Jurkat, Clone E6-1 (cell line): ENCODE measurements around the gene TPD52L2. TPM values are rescaled to one million over a fixed set of nuclear protein-coding genes. Genes with fewer than 3 reads are reported as not detected.

Experiments
- DNase-seq: peaks from one replicate; pipeline ENCODE4 v3.0.0-alpha.2; 2011; ENCODE audit warnings: low read depth, low spot score
- H3K4me3 ChIP-seq: 2 replicates; pipeline ENCODE4 v1.5.1; 2011; ENCODE audit warnings: mild to moderate bottlenecking, low read length, control low read depth, moderate library complexity
- polyA plus RNA-seq: library from polyadenylated mRNA; unstranded; fragments of >200 nt; gene quantifications from one replicate; pipeline ENCODE4 v1.2.1, GENCODE V29; 2012; ENCODE audit warnings: missing spikeins; ENCODE audit not compliant: insufficient read length, insufficient read depth

Gene TPD52L2
- polyA plus RNA-seq = 61.2 TPM

DNA sequence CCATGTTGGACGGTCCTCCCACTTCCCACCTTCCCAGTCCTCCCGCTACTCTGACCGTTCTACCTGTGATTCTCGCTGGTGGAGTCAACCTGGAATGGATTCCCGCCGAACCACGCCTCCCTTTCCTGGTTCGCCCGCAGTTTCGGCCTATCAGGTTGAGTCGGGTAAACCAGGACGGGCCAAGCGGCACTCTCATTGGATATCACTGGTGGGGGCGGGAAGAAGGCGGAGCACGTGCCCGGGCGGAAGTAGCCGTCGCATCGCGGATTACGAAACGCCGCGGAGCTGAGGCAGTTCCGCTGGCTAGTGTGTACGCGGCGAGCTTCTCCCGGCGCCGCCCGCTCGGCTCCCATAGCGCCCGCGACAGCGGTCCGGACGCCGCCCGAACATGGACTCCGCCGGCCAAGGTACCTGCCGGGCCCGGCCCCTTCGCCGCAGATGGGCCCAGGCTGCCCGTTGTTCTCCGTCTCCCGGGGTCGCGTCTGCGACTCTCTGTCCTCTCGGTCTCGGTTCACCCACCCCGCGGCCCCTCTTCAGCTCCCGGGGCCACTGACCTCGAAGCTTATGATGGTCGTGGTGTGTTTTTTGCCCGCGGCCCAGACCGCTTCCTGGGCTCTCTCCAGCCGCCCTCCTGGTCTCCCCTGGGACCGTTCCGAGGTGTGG is at the start of gene TPD52L2:
TSS of gene TPD52L2 (plus strand) at position 293 of the 663 bp plus-strand sequence. CDS start at position 389, 96 bp downstream.
- H3K4me3 ChIP-seq = peak within 1 kb of the TSS; percentile 90
- DNase-seq = peak; percentile 99

GRCh38 chr20:63815615-63816253 is 49.3 kb upstream of the TPD52L2 start:
- no peak overlapping the region for H3K4me3 ChIP-seq
- no peak for DNase-seq

- no peak for DNase-seq
- H3K4me3 ChIP-seq = no peak overlapping the region
These were observed 45.7 kb upstream of the TPD52L2 start for GRCh38 chr20:63819224-63819921.

DNA sequence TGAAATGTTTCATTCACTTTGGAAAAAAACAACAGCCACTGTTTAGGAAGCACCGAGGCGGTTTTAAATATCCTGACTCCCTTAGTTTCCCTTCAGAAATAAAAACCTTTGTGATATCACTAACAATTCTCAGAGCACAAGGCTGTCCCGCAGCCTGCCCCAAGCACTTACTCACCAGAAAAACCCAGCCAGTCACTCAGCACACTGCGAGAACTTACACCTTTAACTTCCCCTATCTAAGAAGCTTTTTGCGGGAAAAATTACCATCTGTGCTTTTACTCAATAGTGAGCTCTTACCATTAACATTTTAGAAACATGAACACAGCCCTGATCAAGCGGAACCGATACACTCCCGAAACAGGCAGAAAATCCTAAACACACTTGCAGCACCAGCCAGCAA is 43.3 kb upstream of the TPD52L2 start:
- no peak for DNase-seq
- no peak overlapping the region for H3K4me3 ChIP-seq

DNA sequence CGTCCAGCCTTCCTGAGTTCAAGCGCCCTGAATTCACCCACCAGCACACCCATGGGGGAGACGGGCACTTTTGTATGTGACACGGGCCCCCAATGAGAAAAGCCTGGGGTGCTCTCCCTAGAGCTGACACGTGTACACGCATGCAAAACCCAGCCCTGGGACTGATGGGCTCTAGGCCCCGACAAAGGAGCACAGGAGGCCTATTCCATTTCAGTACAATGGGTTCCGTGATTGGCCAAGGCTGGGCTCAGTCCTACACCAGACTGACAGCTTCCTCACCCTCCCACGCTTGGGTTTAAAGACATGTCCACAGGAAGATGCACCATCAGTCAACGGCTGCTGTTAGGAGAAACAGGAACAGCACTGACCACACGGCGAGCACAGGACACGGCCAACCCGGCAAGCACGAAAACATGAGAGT is 42.8 kb upstream of the TPD52L2 start:
- H3K4me3 ChIP-seq = no peak overlapping the region
- no peak for DNase-seq

DNA sequence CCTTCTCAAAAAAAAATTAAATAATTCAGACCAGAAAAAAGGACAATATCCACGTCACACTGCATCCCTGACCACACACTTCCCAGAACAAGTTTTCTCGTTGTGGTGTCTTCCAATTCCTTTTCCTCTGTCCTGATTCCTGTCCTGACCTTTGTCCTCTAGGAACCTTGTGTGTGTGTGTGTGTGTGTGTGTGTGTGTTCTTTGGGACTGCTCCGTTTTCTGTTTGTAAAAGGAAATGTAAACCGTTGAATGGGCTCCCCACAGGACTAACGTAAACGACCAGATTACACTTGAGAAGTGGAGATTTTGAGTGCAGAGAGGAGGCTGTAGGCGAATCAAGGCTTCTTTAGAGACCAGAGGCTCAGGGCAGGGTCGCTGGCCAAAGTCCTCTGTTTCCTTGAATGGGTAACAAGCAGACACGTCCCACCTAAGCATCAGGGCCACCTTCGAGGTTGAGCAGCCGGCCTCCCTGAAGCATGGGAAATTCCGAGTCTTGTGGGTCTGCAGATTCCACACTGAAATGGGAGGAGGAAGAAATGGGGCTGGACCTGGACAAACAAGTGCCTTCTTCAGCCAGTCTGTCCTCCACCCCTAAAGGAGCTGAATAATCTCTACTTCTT is 41.3 kb upstream of the TPD52L2 start:
- no peak for DNase-seq
- H3K4me3 ChIP-seq = no peak overlapping the region

- DNase-seq = no peak
- no peak overlapping the region for H3K4me3 ChIP-seq
These were observed 39.5 kb upstream of the TPD52L2 start for GRCh38 chr20:63825331-63826118.

DNA sequence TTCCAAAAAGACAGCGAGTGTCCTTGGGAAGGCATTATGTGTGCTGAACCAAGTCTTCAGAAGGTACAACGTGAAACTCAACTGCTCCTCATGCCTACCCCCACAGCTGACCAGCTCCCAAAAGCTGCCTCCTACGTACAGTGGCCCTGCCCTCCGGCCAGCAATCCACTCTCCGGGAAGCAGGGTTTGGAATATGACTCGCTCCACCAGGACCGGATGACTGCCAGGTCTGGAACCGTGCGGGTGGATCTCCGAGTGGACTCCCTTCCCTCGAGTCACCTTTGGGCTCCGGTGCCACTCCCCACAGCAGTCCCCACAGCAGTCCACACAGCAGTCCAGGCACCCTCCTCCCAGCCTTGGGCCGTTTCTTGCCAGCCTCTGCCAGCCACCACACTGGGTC is 38.3 kb upstream of the TPD52L2 start:
- no peak overlapping the region for H3K4me3 ChIP-seq
- no peak for DNase-seq

DNA sequence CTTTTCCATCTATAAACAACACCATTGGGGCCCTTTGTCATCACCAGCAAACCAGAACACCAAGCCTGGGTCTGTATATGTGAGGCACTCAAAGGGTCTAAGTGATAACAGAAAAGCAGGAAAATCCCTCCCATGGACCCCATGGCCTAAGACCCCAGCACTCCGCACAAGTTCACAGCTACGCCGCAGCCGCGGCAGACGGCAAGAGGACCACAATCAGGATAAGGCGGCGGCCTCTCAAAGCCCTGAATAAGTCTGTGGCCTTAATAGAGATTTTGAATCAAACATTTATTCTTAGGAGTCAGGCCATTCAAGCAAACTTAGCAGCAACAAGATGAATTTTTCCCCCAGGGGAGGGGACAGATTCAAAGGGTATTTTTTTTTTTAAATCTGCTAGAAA is 36.9 kb upstream of the TPD52L2 start:
- no peak overlapping the region for H3K4me3 ChIP-seq
- no peak for DNase-seq

- no peak overlapping the region for H3K4me3 ChIP-seq
- DNase-seq = no peak
These were observed 36.5 kb upstream of the TPD52L2 start for GRCh38 chr20:63828545-63828944.

- no peak for DNase-seq
- H3K4me3 ChIP-seq = no peak overlapping the region
These were observed 36.1 kb upstream of the TPD52L2 start for GRCh38 chr20:63828951-63829350.

- DNase-seq = no peak
- H3K4me3 ChIP-seq = no peak overlapping the region
These were observed 35.5 kb upstream of the TPD52L2 start for GRCh38 chr20:63829603-63829944.

DNA sequence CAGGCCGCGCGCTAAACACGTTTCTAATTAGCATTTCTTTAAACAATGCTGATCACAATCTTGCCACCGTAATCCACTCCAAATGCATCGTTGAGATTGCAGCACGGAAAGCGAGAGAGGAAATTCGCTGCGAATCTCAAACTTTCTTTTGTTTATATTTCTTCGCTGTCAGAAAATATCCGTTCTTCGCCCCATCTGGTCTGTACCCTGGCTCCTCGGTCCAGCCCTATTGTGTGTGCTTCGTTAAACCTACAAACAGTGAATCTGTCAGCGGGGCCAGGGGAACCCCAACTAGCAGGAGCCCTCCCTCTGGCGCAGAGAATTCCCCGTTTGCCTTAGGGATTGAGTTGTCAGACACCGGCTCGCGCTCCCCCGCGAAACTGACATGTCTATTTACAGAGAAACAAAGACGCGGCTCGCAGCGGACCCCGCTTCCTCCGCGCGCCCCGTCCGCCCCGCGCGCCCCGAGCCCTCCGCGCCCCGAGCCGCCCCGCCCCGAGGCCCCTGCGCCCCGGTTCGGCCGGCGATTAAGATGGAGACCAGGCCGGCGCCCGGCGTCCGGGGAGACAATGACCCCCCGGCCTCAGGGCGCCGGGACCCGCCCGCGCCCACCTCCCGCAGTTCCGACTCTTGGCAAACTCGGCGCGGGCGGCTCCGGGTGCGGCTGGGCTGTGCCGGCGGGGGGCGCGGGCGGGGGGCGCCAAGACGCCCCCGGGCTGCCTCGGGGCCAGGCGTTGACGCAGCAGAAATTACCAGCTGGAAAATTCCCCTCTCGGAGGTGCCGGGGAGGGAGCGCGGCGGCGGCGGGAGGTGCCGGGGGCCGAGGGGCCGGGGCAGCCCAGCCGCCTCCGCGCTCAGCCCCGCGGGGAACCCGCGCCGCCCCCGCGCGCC is 34.9 kb upstream of the TPD52L2 start:
- no peak overlapping the region for H3K4me3 ChIP-seq
- no peak for DNase-seq

- no peak within 1 kb of the TSS for H3K4me3 ChIP-seq
- no peak for DNase-seq
These were observed 34.1 kb upstream of the TPD52L2 start, which contains the start of gene ZBTB46 for GRCh38 chr20:63830841-63831588. Gene ZBTB46, minus strand, starts transcription at chr20:63831264. Its CDS starts 40,507 bp downstream, at chr20:63790757.

GRCh38 chr20:63831646-63831992 is 33.5 kb upstream of the TPD52L2 start:
- DNase-seq = no peak
- no peak overlapping the region for H3K4me3 ChIP-seq

GRCh38 chr20:63831993-63832686 is 32.9 kb upstream of the TPD52L2 start:
- no peak for DNase-seq
- no peak overlapping the region for H3K4me3 ChIP-seq
